ENCODE measurements around the gene ADAT2. TPM values are rescaled to one million over a fixed set of nuclear protein-coding genes. Genes with fewer than 3 reads are reported as not detected.

ADAT2 gene
- total and polyA plus RNA-seq, 2 experiments from 2014 or later = 3.1 to 3.4 TPM

DNA sequence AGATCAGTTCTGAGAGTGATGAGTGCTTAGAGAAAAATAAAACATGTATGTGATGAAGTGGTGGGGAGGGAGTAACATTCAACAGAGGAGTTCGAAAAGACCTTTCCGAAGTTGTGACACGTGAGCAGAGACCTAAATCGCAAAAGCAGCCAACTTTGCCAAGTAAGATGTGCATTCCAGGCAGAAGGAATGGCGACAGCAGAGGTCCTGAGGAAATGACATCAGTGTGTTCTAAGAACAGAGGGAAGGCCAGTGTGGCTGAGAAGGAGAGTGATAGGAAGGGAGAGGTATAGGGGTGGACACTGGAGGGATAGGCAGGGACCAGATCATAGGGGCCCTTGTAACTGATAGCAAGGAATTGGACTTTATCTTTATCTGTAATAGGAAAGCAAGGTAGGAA, 51.3 kb downstream of the ADAT2 start:
- Histone ChIP-seq H3K79me2 (no peaks in the 10 kb centered on the region), H4K20me1 (ENCODE audit: insufficient read depth, poor library complexity, severe bottlenecking) (no peaks in the 10 kb centered on the region), H2AFZ (no peak overlapping the region), H3K4me1 (ENCODE audit: insufficient read depth) (peaks cover 21% of the 10 kb centered on the region), H3K36me3 (replicated peaks; ENCODE audit: insufficient read depth, low read depth) (no peaks in the 10 kb centered on the region), H3K27me3 (no peaks in the 10 kb centered on the region), H3K9me2 (replicated peaks; ENCODE audit: insufficient read depth) (no peaks in the 10 kb centered on the region), H3K9me3 (ENCODE audit: low read depth) (no peaks in the 10 kb centered on the region), H3K4me3 (no peak overlapping the region), H3K4me2 (no peak overlapping the region), H3K27ac (peak overlapping the region; percentile 4)
- TF ChIP-seq EZH2phosphoT487 (IDR thresholded peaks at IDR 0.05; ENCODE audit: low read depth, severe bottlenecking, unreplicated experiment) = no peak
- TF ChIP-seq CTCF (IDR thresholded peaks at IDR 0.05; ENCODE audit: poor library complexity) = no peak
- no peak for TF ChIP-seq EZH2 (IDR thresholded peaks at IDR 0.05; ENCODE audit: borderline replicate concordance)
- no peak for DNase-seq (ENCODE audit: low spot score)
- WGBS (ENCODE audit: low lambda C conversion rate, missing lambda C conversion rate) = 90% methylated on average over 5 of the region's 5 CpGs

GRCh38 chr6:143397227-143398222, 53.0 kb downstream of the ADAT2 start:
- Histone ChIP-seq H3K27me3 (no peaks in the 10 kb centered on the region), H3K79me2 (no peaks in the 10 kb centered on the region), H3K4me2 (peak overlapping the region; percentile 17), H3K27ac (peak overlapping the region; percentile 79), H4K20me1 (ENCODE audit: insufficient read depth, poor library complexity, severe bottlenecking) (no peaks in the 10 kb centered on the region), H3K9me2 (replicated peaks; ENCODE audit: insufficient read depth) (no peaks in the 10 kb centered on the region), H3K4me3 (no peak overlapping the region), H3K4me1 (ENCODE audit: insufficient read depth) (peaks cover 21% of the 10 kb centered on the region), H2AFZ (peak overlapping the region; percentile 9), H3K36me3 (replicated peaks; ENCODE audit: insufficient read depth, low read depth) (no peaks in the 10 kb centered on the region), H3K9me3 (ENCODE audit: low read depth) (no peaks in the 10 kb centered on the region)
- WGBS (ENCODE audit: low lambda C conversion rate, missing lambda C conversion rate) = 62% methylated on average over 16 of the region's 16 CpGs
- TF ChIP-seq CTCF (IDR thresholded peaks at IDR 0.05; ENCODE audit: poor library complexity) (no peak), EZH2phosphoT487 (IDR thresholded peaks at IDR 0.05; ENCODE audit: low read depth, severe bottlenecking, unreplicated experiment) (no peak), EZH2 (IDR thresholded peaks at IDR 0.05; ENCODE audit: borderline replicate concordance) (no peak)
- DNase-seq (ENCODE audit: low spot score) = peak; percentile 83

- H3K4me2 ChIP-seq = peak overlapping the region; percentile 17
- 74% methylated on average over 10 of the region's 10 CpGs for WGBS (ENCODE audit: low lambda C conversion rate, missing lambda C conversion rate)
- no peak overlapping the region for H3K4me3 ChIP-seq
- peaks cover 19% of the 10 kb centered on the region for H3K4me1 ChIP-seq (ENCODE audit: insufficient read depth)
- H3K36me3 ChIP-seq (replicated peaks; ENCODE audit: insufficient read depth, low read depth) = no peaks in the 10 kb centered on the region
- no peaks in the 10 kb centered on the region for H4K20me1 ChIP-seq (ENCODE audit: insufficient read depth, poor library complexity, severe bottlenecking)
- no peak for TF ChIP-seq CTCF (IDR thresholded peaks at IDR 0.05; ENCODE audit: poor library complexity)
- TF ChIP-seq EZH2phosphoT487 (IDR thresholded peaks at IDR 0.05; ENCODE audit: low read depth, severe bottlenecking, unreplicated experiment) = no peak
- no peak overlapping the region for H2AFZ ChIP-seq
- peak; percentile 24 for DNase-seq (ENCODE audit: low spot score)
- H3K27ac ChIP-seq = peak overlapping the region; percentile 77
- no peaks in the 10 kb centered on the region for H3K9me2 ChIP-seq (replicated peaks; ENCODE audit: insufficient read depth)
- H3K27me3 ChIP-seq = no peaks in the 10 kb centered on the region
- no peaks in the 10 kb centered on the region for H3K9me3 ChIP-seq (ENCODE audit: low read depth)
- H3K79me2 ChIP-seq = no peaks in the 10 kb centered on the region
Measured at GRCh38 chr6:143396497-143397226, 53.8 kb downstream of the ADAT2 start.
